Esophagus muscularis mucosa (tissue), 4 donors: ENCODE data around the gene PEX10.

Source experiments
- CTCF ChIP-seq, 3 experiments: fragments of 200-600 bp in 2 of 3; fragments of 450-650 bp in 1 of 3; sonication (generic) in 2 of 3; IDR thresholded peaks; one replicate each; pipeline ENCODE4 v1.5.1; 2017 to 2019; ENCODE audit warnings: antibody characterized with exemption in 3 of 3, mild to moderate bottlenecking in 2 of 3, moderate library complexity in 1 of 3
- EP300 ChIP-seq: sonication (generic); formaldehyde crosslinking; IDR thresholded peaks from one replicate; pipeline ENCODE4 v1.6.1; 2017; ENCODE audit warnings: antibody characterized with exemption
- POLR2A ChIP-seq: fragments of 450-650 bp; IDR thresholded peaks from one replicate; pipeline ENCODE4 v1.6.1; 2017; ENCODE audit warnings: antibody characterized with exemption, moderate library complexity, mild to moderate bottlenecking, low read depth

GRCh38 chr1:2394761-2395160 is 17.6 kb downstream of the PEX10 start:
- TF ChIP-seq CTCF (IDR thresholded peaks at IDR 0.05) (no peak), POLR2A (no peak), EP300 (no peak)
